ENCODE results near the gene RYR2. TPM values are rescaled to one million over a fixed set of nuclear protein-coding genes. Genes with fewer than 3 reads are reported as not detected.

RYR2 gene
- total and polyA plus RNA-seq, 9 of the 15 experiments (the other 6 are each of a cell fraction or from before 2014, with no cell fraction given) = 0.03 to 0.42 (median 0.14) TPM

- no peak for TF ChIP-seq RREB1 (CRISPR knock-in tag; IDR thresholded peaks at IDR 0.05)
These were observed 696.1 kb downstream of the RYR2 start (continued) for GRCh38 chr1:237737938-237738610.

- POLR2A ChIA-PET = no interaction called here
- no peak for TF ChIP-seq BRD9 (IDR thresholded peaks at IDR 0.05; ENCODE audit: low read depth, partially characterized antibody)
- no peak for TF ChIP-seq CLOCK (CRISPR knock-in tag; IDR thresholded peaks at IDR 0.05; ENCODE audit: borderline replicate concordance)
- TF ChIP-seq PKNOX1 (IDR thresholded peaks at IDR 0.05) = no peak
- no peak for TF ChIP-seq DIDO1 (tag; IDR thresholded peaks at IDR 0.05; ENCODE audit: low read depth)
- no peak for TF ChIP-seq ZFX (CRISPR knock-in tag; IDR thresholded peaks at IDR 0.05)
- no peak for TF ChIP-seq ZNF395 (CRISPR knock-in tag; IDR thresholded peaks at IDR 0.05)
These were observed 698.9 kb downstream of the RYR2 start for GRCh38 chr1:237740846-237741245.

More at GRCh38 chr1:237740846-237741245, 698.9 kb downstream of the RYR2 start:
- no peaks in the 10 kb centered on the region for H3K79me2 ChIP-seq (ENCODE audit: control insufficient read depth, insufficient read depth, low read length)
- ATAC-seq (no peak), FAIRE-seq (no peak), DNase-seq (ENCODE audit: extremely low read depth in 1 of 4, low spot score in 3 of 4) (no peak)
- intact Hi-C loops (cut with micrococcal nuclease) = no loop called here
- no peaks in the 10 kb centered on the region for H3K27me3 ChIP-seq (ENCODE audit: control insufficient read depth in 2 of 2, insufficient read depth in 2 of 2, low read length in 2 of 2)
- no peak overlapping the region for H2AFZ ChIP-seq (ENCODE audit: low read depth, low read length)
- in situ Hi-C loops (cut with MboI) = no loop called here
- BruUV-seq (replicated peaks) = no TSS peak
- H3K36me3 ChIP-seq (ENCODE audit: control insufficient read depth, insufficient read depth, low read length) = no peaks in the 10 kb centered on the region
- H3K9ac ChIP-seq (ENCODE audit: insufficient read depth in 1 of 2, low read depth in 2 of 2, low read length in 2 of 2) = no peak overlapping the region
- WGBS (ENCODE audit: insufficient coverage, low coverage, missing lambda C conversion rate) = 0% methylated on average over 3 of the region's 3 CpGs
- no peaks in the 10 kb centered on the region for H3K4me1 ChIP-seq (replicated peaks in 1 of 2; ENCODE audit: control insufficient read depth in 2 of 2, insufficient read depth in 2 of 2, low read length in 2 of 2)
- no peaks in the 10 kb centered on the region for H4K20me1 ChIP-seq (replicated peaks; ENCODE audit: control insufficient read depth, insufficient read depth, low read length)
- no peaks in the 10 kb centered on the region for H3K9me1 ChIP-seq (ENCODE audit: control insufficient read depth, insufficient read depth, low read length)
- H3K4me2 ChIP-seq (ENCODE audit: insufficient read depth, low read length) = no peak overlapping the region
- CTCF ChIA-PET (ENCODE audit: low intra/inter-chr PET ratio) = no interaction called here
- H3K9me3 ChIP-seq (replicated peaks; ENCODE audit: control insufficient read depth, insufficient read depth, low read depth, low read length) = no peaks in the 10 kb centered on the region
- H3K4me3 ChIP-seq = no peak overlapping the region
- no peak overlapping the region for H3K27ac ChIP-seq (ENCODE audit: extremely low read depth, low read depth, low read length)
